Fibroblast of the conjunctiva (primary cell): ENCODE measurements around the gene CDKAL1.
A peak's percentile ranks its signal among the peaks of the same experiment; 100 is the strongest.

Experiments used
- DNase-seq: peaks from one replicate; pipeline ENCODE4 v3.0.0-alpha.2; 2010; ENCODE audit warnings: low read depth

Gene CDKAL1

GRCh38 chr6:21142741-21143140 lies 608.5 kb downstream of the CDKAL1 start:
- DNase-seq = no peak

- DNase-seq = no peak
Observed at GRCh38 chr6:21143645-21144044, 609.4 kb downstream of the CDKAL1 start.

GRCh38 chr6:21144928-21145327 lies 610.7 kb downstream of the CDKAL1 start:
- DNase-seq = no peak

- no peak for DNase-seq
Observed at GRCh38 chr6:21147995-21148394, 613.7 kb downstream of the CDKAL1 start.

GRCh38 chr6:21149470-21149869 lies 615.2 kb downstream of the CDKAL1 start:
- no peak for DNase-seq

GRCh38 chr6:21150667-21151066 lies 616.4 kb downstream of the CDKAL1 start:
- DNase-seq = no peak

GRCh38 chr6:21151119-21151518 lies 616.9 kb downstream of the CDKAL1 start:
- no peak for DNase-seq

- DNase-seq = no peak
Observed at GRCh38 chr6:21151530-21151929, 617.3 kb downstream of the CDKAL1 start.

- DNase-seq = peak; percentile 28
Observed at GRCh38 chr6:21157186-21157929, 623.1 kb downstream of the CDKAL1 start.

GRCh38 chr6:21158149-21158548 lies 623.9 kb downstream of the CDKAL1 start:
- DNase-seq = peak; percentile 10

- DNase-seq = no peak
Observed at GRCh38 chr6:21158873-21159272, 624.6 kb downstream of the CDKAL1 start.

- no peak for DNase-seq
Observed at GRCh38 chr6:21159465-21159864, 625.2 kb downstream of the CDKAL1 start.

GRCh38 chr6:21161707-21162106 lies 627.5 kb downstream of the CDKAL1 start:
- no peak for DNase-seq

- DNase-seq = no peak
Observed at GRCh38 chr6:21163110-21163837, 629.0 kb downstream of the CDKAL1 start.

- no peak for DNase-seq
Observed at GRCh38 chr6:21163838-21164180, 629.6 kb downstream of the CDKAL1 start.

GRCh38 chr6:21164768-21165326 lies 630.6 kb downstream of the CDKAL1 start:
- DNase-seq = no peak

GRCh38 chr6:21166754-21167153 lies 632.5 kb downstream of the CDKAL1 start:
- DNase-seq = no peak

GRCh38 chr6:21167790-21168189 lies 633.5 kb downstream of the CDKAL1 start:
- DNase-seq = no peak

- no peak for DNase-seq
Observed at GRCh38 chr6:21171801-21172200, 637.5 kb downstream of the CDKAL1 start.

GRCh38 chr6:21173031-21173430 lies 638.8 kb downstream of the CDKAL1 start:
- DNase-seq = no peak

GRCh38 chr6:21173678-21174077 lies 639.4 kb downstream of the CDKAL1 start:
- no peak for DNase-seq

- no peak for DNase-seq
Observed at GRCh38 chr6:21176197-21176596, 641.9 kb downstream of the CDKAL1 start.

- DNase-seq = no peak
Observed at GRCh38 chr6:21180155-21180554, 645.9 kb downstream of the CDKAL1 start.
